T-helper 2 cell treated with Interferon-gamma antibody and Interleukin-4, amounts not matched to agents 5 μg/mL and 100 μg/mL, for 36 hours (primary cell): ENCODE results near the gene FDPS.
"Not testable (repeated sequence)": the region's sequence is repeated elsewhere in the genome, so short reads cannot be mapped to it uniquely, and the experiment has no call there.

Experiments
- DNase-seq: peaks from one replicate; pipeline ENCODE4 v3.0.0; 2021; ENCODE audit warnings: low spot score
- H3K27ac Mint-ChIP-seq: one replicate; pipeline ENCODE4 v1.8.0; 2021; ENCODE audit warnings: mild to moderate bottlenecking, mixed read lengths
- H3K27me3 Mint-ChIP-seq: one replicate; pipeline ENCODE4 v1.8.0; 2021; ENCODE audit warnings: low read depth, mixed read lengths
- H3K36me3 Mint-ChIP-seq: one replicate; pipeline ENCODE4 v1.8.0; 2021; ENCODE audit warnings: low read depth, mixed read lengths
- H3K4me1 Mint-ChIP-seq: one replicate; pipeline ENCODE4 v1.8.0; 2021; ENCODE audit warnings: low read depth, mixed read lengths
- H3K4me3 Mint-ChIP-seq: one replicate; pipeline ENCODE4 v1.8.0; 2022; ENCODE audit warnings: mild to moderate bottlenecking, moderate library complexity, mixed read lengths
- H3K9me3 Mint-ChIP-seq: one replicate; pipeline ENCODE4 v1.8.0; 2021; ENCODE audit warnings: mixed read lengths

FDPS gene

GRCh38 chr1:155277902-155278688 lies 30.6 kb upstream of the FDPS start:
- peaks cover 2% of the 10 kb centered on the region for H3K27me3 Mint-ChIP-seq
- H3K9me3 Mint-ChIP-seq = no peaks in the 10 kb centered on the region
- H3K4me1 Mint-ChIP-seq = peaks cover 17% of the 10 kb centered on the region
- H3K36me3 Mint-ChIP-seq = peaks cover 2% of the 10 kb centered on the region
- DNase-seq = peak; percentile 72
- no peak overlapping the region for H3K27ac Mint-ChIP-seq
- H3K4me3 Mint-ChIP-seq = peak overlapping the region; percentile 83

DNA sequence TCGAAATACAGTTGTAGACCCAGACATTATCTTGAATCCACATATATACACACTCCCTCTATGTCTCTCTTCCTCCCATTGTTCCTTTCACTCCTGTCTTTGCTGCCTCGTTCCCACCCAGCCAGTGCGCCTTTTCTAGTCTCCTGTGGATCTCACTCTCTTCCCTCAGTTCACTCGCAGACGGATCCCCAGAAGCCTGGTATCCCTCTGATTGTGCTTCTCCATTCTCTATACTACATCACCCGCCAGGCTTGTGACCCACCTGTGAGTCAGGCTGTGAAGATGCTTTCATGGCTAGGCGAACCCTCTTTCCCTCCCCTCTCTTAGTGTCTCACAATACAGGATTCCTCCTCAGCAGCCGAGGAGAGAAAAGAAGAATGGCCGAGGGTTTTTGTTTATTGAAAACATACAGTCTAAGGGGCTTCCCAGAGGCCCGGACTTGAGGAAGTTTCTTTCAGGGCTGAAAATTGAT lies 29.9 kb upstream of the FDPS start:
- peaks cover 2% of the 10 kb centered on the region for H3K27me3 Mint-ChIP-seq

GRCh38 chr1:155279268-155279667 lies 29.4 kb upstream of the FDPS start:
- peaks cover 2% of the 10 kb centered on the region for H3K27me3 Mint-ChIP-seq
- H3K9me3 Mint-ChIP-seq = no peaks in the 10 kb centered on the region
- H3K4me1 Mint-ChIP-seq = peaks cover 12% of the 10 kb centered on the region
- no peak overlapping the region for H3K27ac Mint-ChIP-seq
- H3K36me3 Mint-ChIP-seq = no peaks in the 10 kb centered on the region
- no peak overlapping the region for H3K4me3 Mint-ChIP-seq
- no peak for DNase-seq

More for the DNA sequence above, 29.9 kb upstream of the FDPS start:
- H3K9me3 Mint-ChIP-seq = no peaks in the 10 kb centered on the region
- H3K36me3 Mint-ChIP-seq = no peaks in the 10 kb centered on the region
- no peak overlapping the region for H3K27ac Mint-ChIP-seq
- H3K4me1 Mint-ChIP-seq = peaks cover 14% of the 10 kb centered on the region
- H3K4me3 Mint-ChIP-seq = peak overlapping the region; percentile 83
- no peak for DNase-seq

DNA sequence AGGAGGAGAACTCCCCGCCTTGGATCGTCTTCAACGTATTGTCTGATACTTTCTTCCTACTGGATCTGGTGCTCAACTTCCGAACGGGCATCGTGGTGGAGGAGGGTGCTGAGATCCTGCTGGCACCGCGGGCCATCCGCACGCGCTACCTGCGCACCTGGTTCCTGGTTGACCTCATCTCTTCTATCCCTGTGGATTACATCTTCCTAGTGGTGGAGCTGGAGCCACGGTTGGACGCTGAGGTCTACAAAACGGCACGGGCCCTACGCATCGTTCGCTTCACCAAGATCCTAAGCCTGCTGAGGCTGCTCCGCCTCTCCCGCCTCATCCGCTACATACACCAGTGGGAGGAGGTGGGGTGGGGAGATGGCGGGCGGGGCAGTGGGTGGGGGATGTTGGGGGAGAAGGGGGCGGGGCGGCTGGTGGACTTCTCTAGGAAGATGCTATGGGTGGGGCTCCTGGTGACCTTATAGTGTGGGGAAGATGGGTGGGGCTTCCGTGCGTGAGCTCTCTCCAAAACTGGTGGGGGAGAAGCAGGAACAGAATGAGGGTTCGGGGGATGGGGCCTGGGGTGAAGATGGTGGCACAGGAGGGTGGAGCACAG lies 26.1 kb upstream of the FDPS start:
- DNase-seq = no peak
- Mint-ChIP-seq H3K4me1 (peaks cover 2% of the 10 kb centered on the region), H3K27ac (no peak overlapping the region), H3K27me3 (peaks cover 2% of the 10 kb centered on the region), H3K36me3 (no peaks in the 10 kb centered on the region), H3K4me3 (no peak overlapping the region), H3K9me3 (no peaks in the 10 kb centered on the region)

DNA sequence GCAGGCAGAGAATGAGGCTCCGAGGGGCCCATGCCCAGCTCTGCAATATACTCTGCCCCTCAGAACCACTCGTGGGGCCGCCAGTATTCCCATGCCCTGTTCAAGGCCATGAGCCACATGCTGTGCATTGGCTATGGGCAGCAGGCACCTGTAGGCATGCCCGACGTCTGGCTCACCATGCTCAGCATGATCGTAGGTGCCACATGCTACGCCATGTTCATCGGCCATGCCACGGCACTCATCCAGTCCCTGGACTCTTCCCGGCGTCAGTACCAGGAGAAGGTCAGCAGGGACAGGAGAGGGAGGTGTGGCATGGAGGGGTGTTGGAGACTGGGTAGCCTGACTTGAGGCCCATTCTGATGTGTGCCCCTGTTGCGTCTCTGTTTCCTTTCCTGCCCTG lies 24.2 kb upstream of the FDPS start:
- Mint-ChIP-seq H3K4me1 (no peaks in the 10 kb centered on the region), H3K36me3 (no peaks in the 10 kb centered on the region), H3K27ac (no peak overlapping the region), H3K27me3 (no peaks in the 10 kb centered on the region), H3K4me3 (no peak overlapping the region), H3K9me3 (no peaks in the 10 kb centered on the region)
- DNase-seq = no peak

DNA sequence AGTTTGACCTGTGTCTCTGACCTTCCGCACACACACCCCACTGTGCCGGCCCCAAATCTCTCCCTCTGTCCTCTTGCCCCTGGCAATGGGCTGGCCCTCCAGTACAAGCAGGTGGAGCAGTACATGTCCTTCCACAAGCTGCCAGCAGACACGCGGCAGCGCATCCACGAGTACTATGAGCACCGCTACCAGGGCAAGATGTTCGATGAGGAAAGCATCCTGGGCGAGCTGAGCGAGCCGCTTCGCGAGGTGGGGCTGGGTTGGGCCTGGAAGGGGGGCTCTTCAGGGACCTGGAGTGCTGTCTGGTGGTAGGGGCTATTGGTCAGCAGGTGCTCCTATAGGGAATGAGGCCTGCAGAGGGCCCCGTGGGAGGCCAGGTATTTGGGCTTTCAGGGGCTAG lies 23.6 kb upstream of the FDPS start:
- no peak overlapping the region for H3K4me3 Mint-ChIP-seq
- H3K27ac Mint-ChIP-seq = no peak overlapping the region
- peaks cover 2% of the 10 kb centered on the region for H3K27me3 Mint-ChIP-seq
- no peaks in the 10 kb centered on the region for H3K9me3 Mint-ChIP-seq
- no peaks in the 10 kb centered on the region for H3K36me3 Mint-ChIP-seq
- no peak for DNase-seq
- H3K4me1 Mint-ChIP-seq = no peaks in the 10 kb centered on the region

DNA sequence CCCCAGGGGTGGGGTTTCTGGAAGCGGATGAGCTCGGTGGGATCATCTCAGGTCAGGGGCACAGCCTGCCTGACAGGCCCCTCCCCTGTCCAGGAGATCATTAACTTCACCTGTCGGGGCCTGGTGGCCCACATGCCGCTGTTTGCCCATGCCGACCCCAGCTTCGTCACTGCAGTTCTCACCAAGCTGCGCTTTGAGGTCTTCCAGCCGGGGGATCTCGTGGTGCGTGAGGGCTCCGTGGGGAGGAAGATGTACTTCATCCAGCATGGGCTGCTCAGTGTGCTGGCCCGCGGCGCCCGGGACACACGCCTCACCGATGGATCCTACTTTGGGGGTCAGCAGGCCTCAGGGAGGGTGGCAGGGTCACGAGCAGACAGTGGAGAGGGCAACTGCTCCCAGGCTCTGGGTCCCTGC lies 23.0 kb upstream of the FDPS start:
- H3K27me3 Mint-ChIP-seq = peaks cover 3% of the 10 kb centered on the region
- no peaks in the 10 kb centered on the region for H3K4me1 Mint-ChIP-seq
- H3K4me3 Mint-ChIP-seq = no peak overlapping the region
- H3K9me3 Mint-ChIP-seq = no peaks in the 10 kb centered on the region
- no peak overlapping the region for H3K27ac Mint-ChIP-seq
- DNase-seq = no peak
- no peaks in the 10 kb centered on the region for H3K36me3 Mint-ChIP-seq

- H3K27ac Mint-ChIP-seq = no peak overlapping the region
- H3K4me1 Mint-ChIP-seq = no peaks in the 10 kb centered on the region
- H3K27me3 Mint-ChIP-seq = peaks cover 3% of the 10 kb centered on the region
- H3K4me3 Mint-ChIP-seq = no peak overlapping the region
- H3K9me3 Mint-ChIP-seq = no peaks in the 10 kb centered on the region
- no peak for DNase-seq
- H3K36me3 Mint-ChIP-seq = no peaks in the 10 kb centered on the region
Observed at GRCh38 chr1:155286544-155286943, 22.1 kb upstream of the FDPS start.

GRCh38 chr1:155287987-155288543 lies 20.6 kb upstream of the FDPS start:
- H3K27ac Mint-ChIP-seq = no peak overlapping the region
- no peaks in the 10 kb centered on the region for H3K36me3 Mint-ChIP-seq
- no peak for DNase-seq
- H3K27me3 Mint-ChIP-seq = peaks cover 6% of the 10 kb centered on the region
- no peaks in the 10 kb centered on the region for H3K9me3 Mint-ChIP-seq
- no peak overlapping the region for H3K4me3 Mint-ChIP-seq
- no peaks in the 10 kb centered on the region for H3K4me1 Mint-ChIP-seq

- not testable (repeated sequence) for H3K9me3 Mint-ChIP-seq, H3K4me1 Mint-ChIP-seq, H3K27ac Mint-ChIP-seq, H3K4me3 Mint-ChIP-seq, H3K36me3 Mint-ChIP-seq, DNase-seq
- peaks cover 29% of the 10 kb centered on the region for H3K27me3 Mint-ChIP-seq
Observed at GRCh38 chr1:155291006-155291405, 17.7 kb upstream of the FDPS start.

DNA sequence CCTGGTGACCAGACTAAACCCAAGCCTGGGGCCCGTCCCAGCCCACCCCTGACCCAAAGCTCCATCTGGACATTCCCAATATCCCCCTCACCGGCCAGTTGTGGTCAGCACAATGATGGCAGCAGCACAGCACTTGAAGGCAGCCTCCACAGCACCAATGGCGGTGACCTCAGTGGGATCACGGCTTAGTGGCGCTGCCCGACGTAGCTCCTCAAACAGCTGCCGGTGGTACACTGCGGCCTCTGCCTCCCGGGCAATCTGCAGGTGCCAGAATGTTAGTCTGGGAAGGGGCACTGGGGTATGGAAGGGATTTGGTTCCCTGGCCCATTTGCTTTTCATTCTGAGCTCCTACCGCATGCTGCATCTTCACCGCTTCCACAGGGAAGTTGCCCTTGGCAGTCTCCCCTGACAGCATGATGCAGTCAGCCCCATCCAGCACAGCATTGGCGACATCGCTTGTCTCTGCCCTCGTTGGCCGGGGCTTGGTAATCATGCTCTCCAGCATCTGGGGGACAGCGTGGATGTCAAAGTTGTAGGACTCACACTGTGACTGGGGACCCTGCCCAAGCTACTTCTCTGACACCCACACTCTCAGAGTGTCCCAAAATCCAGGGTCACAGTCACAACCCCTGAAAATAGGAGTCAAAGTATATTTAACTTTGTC lies 15.4 kb upstream of the FDPS start:
- Mint-ChIP-seq H3K27me3 (peaks cover 47% of the 10 kb centered on the region), H3K36me3 (no peaks in the 10 kb centered on the region), H3K4me3 (no peak overlapping the region), H3K27ac (no peak overlapping the region), H3K4me1 (peaks cover 9% of the 10 kb centered on the region), H3K9me3 (no peaks in the 10 kb centered on the region)
- no peak for DNase-seq

GRCh38 chr1:155294520-155295182 lies 14.0 kb upstream of the FDPS start:
- Mint-ChIP-seq H3K4me1 (peaks cover 11% of the 10 kb centered on the region), H3K27ac (no peak overlapping the region), H3K27me3 (peaks cover 47% of the 10 kb centered on the region), H3K4me3 (peak overlapping the region; percentile 66), H3K9me3 (no peaks in the 10 kb centered on the region), H3K36me3 (no peaks in the 10 kb centered on the region)
- DNase-seq = no peak

DNA sequence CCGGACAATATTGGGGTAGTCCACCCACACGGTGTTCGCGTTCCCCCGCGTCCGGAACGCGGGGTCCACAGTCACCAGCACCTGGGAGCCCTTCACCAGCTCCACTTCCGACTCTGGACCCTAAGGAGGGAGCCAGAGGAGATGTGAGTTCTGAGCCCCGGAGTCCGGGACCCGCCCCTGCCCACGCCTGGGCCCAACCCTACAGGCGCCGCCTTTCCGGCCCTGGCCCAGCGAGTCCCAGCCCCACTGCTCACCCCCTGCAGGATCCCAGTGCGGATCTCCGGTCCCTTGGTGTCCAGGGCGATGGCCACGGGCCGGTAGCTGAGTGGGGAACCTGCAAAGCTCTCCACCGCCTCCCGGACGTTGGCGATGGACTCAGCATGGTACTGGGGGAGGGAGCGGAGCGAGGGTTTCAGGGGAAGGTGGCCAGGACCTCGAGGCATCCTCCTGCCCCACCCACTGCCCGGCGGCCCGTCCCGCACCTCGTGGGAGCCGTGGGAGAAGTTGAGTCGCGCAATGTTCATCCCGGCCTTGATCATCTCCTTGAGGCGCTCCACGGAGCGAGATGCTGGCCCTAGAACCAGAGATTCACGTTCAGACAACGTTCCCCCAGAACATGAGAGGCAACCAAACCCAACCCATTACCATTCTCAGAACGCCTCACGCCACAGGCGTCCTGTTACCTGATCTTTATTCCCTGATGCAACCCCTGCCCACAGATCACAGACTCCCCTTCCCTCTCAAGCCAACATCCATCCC lies 13.3 kb upstream of the FDPS start:
- Mint-ChIP-seq H3K36me3 (no peaks in the 10 kb centered on the region), H3K9me3 (no peaks in the 10 kb centered on the region), H3K4me1 (peaks cover 11% of the 10 kb centered on the region), H3K4me3 (no peak overlapping the region), H3K27me3 (peaks cover 44% of the 10 kb centered on the region), H3K27ac (no peak overlapping the region)
- DNase-seq = no peak
